RWPE1 (cell line): ENCODE data around the gene CRIP1.
A peak's percentile ranks its signal among the peaks of the same experiment; 100 is the strongest.

Experiments
- CTCF ChIA-PET: fragments of 350-600 bp; sonication (Branson Sonifier 250); formaldehyde crosslinking; extraction: SDS; loops from one replicate; lab custom pipeline; 2021; lab: Yijun Ruan, JAX
- POLR2A ChIA-PET: fragments of 400-600 bp; formaldehyde crosslinking; extraction: SDS; loops from one replicate; lab custom pipeline; 2020; ENCODE audit warnings: antibody characterized with exemption; ENCODE audit not compliant: low non-redundant PET; lab: Yijun Ruan, JAX
- DNase-seq: peaks from one replicate; pipeline ENCODE4 v3.0.0; 2012; ENCODE audit warnings: low spot score
- H3K27ac ChIP-seq: fragments of 450-650 bp; 2 replicates; pipeline ENCODE4 v1.5.1; 2017
- CTCF ChIP-seq: fragments of 450-650 bp; conservative IDR thresholded peaks from 2 replicates; pipeline ENCODE4 v1.5.1; 2017; ENCODE audit warnings: low read depth, mild to moderate bottlenecking

The CRIP1 gene

GRCh38 chr14:105440554-105440900 lies 46.2 kb upstream of the CRIP1 start:
- ChIA-PET CTCF (no interaction called here), POLR2A (no interaction called here)
- DNase-seq = no peak
- no peak for TF ChIP-seq CTCF
- peak overlapping the region; percentile 61 for H3K27ac ChIP-seq

GRCh38 chr14:105440992-105441391 lies 45.7 kb upstream of the CRIP1 start:
- ChIA-PET CTCF (no interaction called here), POLR2A (no interaction called here)
- no peak for TF ChIP-seq CTCF
- no peak for DNase-seq
- H3K27ac ChIP-seq = peak overlapping the region; percentile 61

- H3K27ac ChIP-seq = peak overlapping the region; percentile 27; the same call in 1 of the 2 replicates
These were observed 44.6 kb upstream of the CRIP1 start for GRCh38 chr14:105442125-105442524.

GRCh38 chr14:105442834-105443233 lies 43.9 kb upstream of the CRIP1 start:
- ChIA-PET POLR2A (no interaction called here), CTCF (interaction anchor here (0.5 kb wide), 1 partner anchor 355 kb away, joined by 3 read pairs; no protein-coding TSS in a partner anchor)
- no peak for TF ChIP-seq CTCF
- peak overlapping the region; percentile 37 for H3K27ac ChIP-seq
- no peak for DNase-seq

More at GRCh38 chr14:105442125-105442524, 44.6 kb upstream of the CRIP1 start:
- CTCF ChIA-PET = interaction anchor here (0.5 kb wide), 1 partner anchor 356 kb away, joined by 3 read pairs; no protein-coding TSS in a partner anchor
- no peak for TF ChIP-seq CTCF
- POLR2A ChIA-PET = no interaction called here
- no peak for DNase-seq

- ChIA-PET CTCF (interaction anchor here (0.9 kb wide), 1 partner anchor 124 kb away, joined by 3 read pairs; no protein-coding TSS in a partner anchor), POLR2A (no interaction called here)
- peak overlapping the region; percentile 35 for H3K27ac ChIP-seq
- no peak for DNase-seq
- no peak for TF ChIP-seq CTCF
These were observed 41.8 kb upstream of the CRIP1 start for GRCh38 chr14:105444859-105445258.

GRCh38 chr14:105445290-105445689 lies 41.4 kb upstream of the CRIP1 start:
- TF ChIP-seq CTCF = no peak
- CTCF ChIA-PET = interaction anchor here (0.9 kb wide), 1 partner anchor 125 kb away, joined by 3 read pairs; no protein-coding TSS in a partner anchor
- DNase-seq = no peak
- H3K27ac ChIP-seq = peak overlapping the region; percentile 35; the same call in 1 of the 2 replicates
- POLR2A ChIA-PET = no interaction called here
